Activated CD8-positive, alpha-beta memory T cell treated with anti-CD3 and anti-CD28 coated beads for 4 hours (primary cell): ENCODE data around the gene ZBP1.

Experiments
- DNase-seq, 2 donors: peaks; one replicate each; pipeline ENCODE4 v3.0.0-alpha.2; 2020; ENCODE audit warnings: low read depth in 2 of 2

The ZBP1 gene, protein sequence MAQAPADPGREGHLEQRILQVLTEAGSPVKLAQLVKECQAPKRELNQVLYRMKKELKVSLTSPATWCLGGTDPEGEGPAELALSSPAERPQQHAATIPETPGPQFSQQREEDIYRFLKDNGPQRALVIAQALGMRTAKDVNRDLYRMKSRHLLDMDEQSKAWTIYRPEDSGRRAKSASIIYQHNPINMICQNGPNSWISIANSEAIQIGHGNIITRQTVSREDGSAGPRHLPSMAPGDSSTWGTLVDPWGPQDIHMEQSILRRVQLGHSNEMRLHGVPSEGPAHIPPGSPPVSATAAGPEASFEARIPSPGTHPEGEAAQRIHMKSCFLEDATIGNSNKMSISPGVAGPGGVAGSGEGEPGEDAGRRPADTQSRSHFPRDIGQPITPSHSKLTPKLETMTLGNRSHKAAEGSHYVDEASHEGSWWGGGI

DNA sequence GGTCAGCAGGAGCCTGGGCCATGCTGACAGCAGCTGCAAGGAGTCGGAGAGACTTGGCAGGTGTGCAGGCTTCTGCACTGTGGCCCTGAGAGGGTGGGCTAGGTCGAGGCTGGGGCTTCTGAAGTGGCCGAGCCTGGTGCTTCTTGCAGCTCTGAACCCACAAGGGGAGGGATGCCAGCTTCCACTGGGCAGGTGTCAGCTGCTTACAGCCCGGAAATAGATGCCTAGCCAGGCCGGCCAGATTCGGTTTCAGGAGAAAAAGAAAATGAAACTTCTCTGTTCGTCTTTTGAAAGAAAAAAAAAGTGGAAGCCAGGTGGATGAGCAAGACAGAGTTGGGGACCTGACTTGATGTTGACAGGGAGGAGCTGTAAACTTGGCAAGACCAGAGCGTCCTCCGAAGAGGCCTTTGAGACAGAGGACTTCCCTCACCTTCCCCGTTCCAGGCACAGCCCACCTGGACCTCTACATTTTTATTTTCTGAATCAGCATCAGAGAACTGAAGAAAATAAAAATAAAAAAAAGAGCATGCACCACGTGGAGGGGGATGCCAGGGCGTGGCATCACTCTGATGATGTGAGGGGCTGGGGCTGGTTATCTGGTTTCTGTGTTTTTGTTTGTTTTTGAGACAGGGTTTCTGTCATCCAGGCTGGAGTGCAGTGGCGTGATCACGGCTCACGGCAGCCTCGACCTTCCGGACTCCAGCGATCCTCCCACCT is at the start of gene ZBP1:
TSS of gene ZBP1 (minus strand) at position 153 of the 717 bp plus-strand sequence. CDS start at position 22, 131 bp downstream.
- peak in 1 of 2 donors; percentile 37 for DNase-seq

DNA sequence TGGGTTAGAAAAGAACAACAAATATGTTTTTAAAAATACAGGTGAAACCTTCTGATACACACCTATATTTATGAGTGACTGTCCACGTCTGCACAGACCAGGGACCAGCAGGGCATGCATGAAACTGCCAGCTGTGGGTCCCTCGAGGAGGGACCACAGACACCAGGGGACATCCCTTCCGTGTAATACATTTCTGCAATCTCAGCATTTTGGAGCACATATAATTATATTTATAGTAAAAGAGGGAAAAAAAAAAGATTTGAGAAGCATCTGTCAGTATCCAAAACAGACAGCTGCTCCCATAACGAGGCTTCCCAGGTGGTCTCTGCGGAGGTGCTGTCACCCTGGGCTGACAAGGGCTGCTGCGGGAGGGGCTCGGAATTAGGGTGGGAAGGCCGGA is 49.4 kb upstream of the ZBP1 start:
- DNase-seq: no peak

DNA sequence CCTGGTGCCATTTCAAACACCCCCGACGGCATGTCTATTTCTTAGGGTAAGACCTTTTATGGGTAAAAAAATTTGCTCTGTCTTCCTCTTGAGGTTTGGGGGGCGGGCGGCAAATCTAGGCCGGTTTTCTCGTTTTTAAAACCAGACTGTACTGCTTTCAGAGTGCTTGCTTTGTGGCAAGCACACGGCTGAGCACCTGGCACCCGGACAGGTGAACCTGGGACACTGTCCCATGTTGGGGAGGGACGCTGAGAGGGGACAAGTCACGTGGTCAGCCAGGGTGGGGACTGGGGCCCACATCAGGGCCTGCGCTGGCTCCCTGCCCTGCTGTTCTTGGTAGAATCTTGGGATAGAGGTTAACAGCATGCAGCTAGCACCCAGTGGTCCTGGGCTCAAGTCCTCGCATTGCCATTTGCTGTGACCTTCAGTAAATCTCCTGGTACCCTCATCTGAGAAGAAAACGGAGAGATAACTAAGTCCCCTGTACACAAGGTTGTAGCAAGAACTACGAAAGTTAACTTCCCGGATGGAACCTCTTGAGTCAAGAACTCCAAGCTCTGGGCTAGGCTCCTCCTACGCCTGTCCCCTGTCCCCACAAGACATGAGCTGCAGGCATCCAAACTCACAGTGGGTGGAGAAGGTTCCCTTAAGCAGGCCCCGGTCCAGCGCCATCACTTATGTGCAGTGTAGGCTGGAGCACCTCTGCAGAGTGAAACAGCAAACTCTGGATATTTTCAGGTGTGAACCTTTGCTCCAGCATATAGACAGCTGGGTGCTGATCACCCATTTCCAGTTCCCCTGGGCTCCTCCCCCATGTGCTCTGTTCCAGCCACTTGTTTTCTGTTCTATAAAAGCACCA is 47.9 kb upstream of the ZBP1 start:
- no peak for DNase-seq

DNA sequence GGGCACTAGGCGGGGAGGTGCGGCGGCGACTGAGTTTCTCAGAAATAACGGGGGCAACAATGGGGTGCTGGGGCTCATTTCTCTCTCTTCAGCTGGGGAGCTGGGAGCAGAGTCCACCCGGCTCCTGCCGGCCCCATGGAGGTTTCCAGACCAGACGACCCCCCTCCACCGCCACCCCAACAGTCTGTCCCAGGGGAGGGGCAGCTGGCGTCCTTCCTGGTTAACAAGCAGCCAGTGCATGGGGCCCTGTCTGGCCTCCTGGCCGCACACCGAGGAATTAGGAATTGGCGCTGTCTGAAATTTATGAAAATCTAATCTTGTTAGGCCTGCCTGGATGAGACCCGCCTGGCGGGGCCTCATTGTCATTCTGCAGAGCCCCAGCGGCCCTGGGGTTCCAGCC is 47.2 kb upstream of the ZBP1 start:
- no peak for DNase-seq

DNA sequence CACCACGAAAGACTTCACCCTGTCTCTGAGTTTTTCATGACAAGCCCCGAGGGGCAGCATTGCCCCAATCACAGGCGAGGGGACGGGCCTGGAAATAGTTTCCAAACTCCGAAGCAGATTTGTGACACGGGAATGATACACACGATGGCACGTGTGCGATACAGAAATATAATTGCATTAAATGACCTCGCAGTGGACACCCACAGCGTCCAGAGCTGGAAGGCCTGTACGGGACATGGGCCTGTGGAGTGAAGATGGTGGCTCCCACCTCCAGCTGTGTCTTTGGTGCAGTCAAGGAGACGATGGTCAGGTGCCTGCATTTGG is 46.6 kb upstream of the ZBP1 start:
- DNase-seq: no peak

DNA sequence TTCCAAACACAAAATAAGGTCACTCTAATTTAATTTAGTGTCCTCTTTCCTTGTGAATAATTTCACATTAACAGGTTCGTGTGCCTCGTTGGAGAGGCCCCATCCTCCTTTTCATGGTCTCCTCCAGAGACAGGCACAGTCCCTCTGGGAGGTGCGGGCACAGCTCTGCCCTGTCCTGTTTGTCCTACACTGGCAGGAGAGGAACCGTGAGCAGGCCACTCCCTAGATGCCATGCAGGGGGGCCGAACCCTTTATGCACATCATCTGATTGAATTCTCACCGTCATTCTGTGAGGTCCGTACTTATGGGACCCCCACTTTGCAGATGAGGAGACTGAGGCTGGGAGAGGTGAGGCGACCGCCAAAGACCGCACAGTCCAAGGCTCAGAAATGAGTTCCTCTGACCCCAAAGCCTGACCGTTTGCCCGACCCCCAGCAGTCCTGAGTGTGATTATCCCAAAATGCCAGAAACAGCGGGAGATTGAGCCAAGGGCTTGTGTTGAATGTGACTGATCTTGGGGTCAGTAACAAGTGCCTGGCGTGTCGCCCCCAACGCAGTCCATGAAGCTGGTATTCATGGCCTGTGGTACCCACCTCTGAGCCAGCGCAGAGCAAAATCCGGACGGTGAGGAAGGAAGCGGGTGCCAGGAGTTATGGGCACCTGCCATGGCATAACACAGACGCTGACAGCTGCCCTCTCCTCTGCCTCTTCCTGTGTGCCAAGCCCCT is 46.0 kb upstream of the ZBP1 start:
- no peak for DNase-seq

DNA sequence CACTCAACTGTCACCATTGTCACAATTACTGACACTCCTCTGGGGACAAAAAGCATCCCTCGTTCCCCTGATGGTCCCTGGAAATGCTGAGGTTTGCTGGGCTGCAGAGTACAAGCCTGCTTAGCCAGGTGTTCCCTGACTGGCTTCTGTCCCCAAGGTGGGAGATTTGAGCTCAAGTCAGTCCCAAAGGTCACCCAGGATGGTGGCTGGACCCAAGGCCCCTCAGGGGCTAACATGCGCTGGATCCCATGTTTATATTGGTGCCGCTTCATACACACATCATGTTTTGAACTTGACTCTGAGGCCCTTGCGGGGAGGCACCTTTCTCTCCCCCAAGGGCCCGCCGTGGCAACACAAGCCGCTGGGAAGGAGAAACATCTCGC is 45.4 kb upstream of the ZBP1 start:
- no peak for DNase-seq

DNA sequence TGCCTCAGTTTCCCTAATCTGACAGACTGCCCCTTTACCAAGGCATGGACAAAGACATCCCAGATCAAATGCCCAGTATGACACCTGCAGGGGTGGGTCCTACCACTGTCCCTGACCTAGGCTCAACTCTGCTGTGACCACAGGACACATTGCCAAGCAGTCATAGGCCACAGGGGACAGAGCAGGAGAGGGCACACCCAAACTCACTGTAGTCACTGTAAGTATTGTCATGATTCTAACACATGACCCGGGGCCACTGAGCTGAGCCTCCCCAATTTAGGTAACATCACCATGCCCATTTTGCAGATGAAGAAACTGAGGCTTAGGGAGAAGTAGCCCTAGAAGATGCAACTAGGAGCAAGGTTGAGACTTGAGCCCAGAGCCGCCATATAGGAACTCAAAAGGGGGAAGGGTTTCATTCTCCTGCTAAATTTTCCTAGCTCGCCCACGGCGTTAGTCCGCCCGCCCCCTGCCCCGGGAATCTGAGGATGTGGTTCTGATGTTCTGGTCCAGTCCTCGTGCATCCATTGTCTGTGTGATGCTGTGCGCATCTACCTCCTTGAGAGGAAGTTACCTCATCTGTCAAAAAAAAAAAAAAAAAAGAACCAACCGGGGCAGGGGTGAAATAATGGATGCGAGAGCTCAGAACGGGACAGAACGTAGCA is 44.8 kb upstream of the ZBP1 start:
- DNase-seq: no peak

DNA sequence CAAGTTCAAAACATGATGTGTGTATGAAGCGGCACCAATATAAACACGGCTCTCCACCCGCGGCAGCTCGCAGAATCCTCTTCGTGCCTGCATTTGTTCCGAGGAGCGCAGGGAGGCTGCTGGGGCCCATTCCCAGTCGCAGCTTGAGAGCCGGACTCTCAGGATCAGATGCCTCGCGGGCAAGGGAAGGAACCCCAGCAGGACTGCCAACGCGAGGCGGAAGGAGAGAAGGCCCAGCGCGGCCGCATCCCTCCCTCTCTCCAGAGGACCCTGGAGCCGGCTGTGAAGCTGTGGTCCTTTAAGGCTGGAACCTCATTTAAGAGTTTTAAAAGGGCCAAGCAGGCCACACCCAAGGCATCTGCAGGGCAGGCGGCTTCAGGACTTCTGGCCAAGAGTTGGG is 44.2 kb upstream of the ZBP1 start:
- DNase-seq: no peak

DNA sequence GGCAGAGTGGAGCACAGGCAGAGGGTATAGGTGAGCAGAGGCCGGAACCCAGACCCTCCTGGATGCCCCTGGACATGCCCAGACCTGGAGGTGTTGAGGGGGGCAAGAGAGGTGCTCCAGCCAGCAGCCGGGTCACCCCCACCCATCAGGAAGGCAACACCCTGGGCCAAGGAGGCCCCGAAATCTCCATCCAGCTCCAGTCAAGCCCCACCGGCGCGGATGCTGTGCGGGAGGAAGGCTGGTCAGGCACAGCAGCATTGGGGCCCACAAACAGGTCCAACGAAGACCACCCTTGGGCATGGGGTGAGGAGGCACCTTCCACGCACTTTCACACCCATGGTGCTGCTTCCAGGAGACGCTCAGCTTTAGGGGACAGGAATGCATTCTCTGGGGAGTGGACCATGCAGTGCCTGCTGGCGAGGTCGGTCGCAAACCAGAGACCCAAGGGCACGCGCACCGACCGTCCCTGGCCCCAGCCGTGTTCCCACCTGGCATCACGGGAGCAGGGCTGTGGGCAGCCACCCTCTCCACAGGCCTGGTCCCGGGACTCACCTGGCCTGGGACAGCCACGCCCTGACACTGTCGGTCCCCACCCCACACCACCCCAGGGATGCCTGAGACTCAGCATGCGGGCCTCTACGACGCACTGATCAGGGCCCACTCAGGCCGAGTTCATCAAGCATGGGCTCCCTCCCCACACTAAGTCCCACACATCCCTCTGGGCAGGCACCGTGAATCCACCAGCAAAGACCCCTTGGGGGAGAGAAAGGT is 43.6 kb upstream of the ZBP1 start:
- no peak for DNase-seq

DNA sequence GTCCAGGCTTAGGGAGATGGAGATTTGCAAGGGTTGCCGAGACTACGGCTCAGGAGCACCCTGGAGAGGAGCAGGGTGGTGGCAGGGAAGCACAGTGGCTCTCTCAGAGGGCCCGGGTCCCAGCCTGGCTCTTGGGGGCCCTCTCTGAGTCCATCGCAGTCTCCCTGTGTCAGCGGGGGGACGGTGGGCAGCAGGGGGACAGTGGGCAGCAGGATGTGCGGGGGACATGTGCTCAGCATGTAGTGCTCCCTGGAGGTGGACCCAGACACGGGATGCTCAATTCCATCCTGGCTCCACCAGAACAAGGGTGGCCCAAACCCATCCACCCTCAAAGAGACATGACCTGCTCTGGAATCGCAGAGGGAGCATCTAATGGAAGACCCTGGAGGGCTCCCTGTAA is 43.0 kb upstream of the ZBP1 start:
- no peak for DNase-seq

DNA sequence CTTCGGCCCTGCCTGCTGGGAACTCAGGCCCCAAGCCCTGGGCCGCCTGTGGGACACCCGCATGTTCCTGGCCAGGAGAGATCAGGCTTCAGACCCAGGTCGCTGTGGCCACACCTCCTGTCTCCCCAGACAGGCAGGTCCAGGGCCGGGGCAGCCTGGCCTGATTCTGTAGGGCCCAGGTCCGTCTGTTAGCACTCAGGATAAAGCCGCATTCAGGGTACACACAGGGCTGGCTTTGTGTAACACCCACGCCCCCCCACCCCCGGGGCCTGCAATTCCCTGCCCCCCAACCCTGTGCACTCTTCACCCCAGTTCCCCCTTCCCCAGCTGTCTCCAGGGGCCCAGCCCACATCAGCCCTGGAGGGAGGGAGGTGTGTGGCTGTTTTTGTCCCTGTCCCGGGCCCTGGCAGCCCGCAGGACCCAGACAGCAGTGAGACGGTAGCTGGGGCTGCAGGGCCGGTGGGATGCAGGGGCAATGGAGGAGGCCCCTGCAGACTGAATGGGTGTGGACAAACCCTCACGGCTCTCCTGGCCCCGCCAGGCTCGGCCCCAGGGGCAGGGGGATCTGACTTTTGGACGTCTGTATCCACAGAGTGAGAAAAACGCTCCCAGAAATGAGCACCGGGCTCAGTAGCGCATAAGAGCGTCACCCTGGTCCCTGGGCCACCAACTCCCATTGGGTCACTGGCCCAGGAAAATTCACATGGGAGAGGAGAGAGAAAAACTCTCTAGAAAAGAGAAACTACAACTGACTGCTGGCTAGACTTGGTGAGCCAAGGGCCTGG is 42.4 kb upstream of the ZBP1 start:
- no peak for DNase-seq

DNA sequence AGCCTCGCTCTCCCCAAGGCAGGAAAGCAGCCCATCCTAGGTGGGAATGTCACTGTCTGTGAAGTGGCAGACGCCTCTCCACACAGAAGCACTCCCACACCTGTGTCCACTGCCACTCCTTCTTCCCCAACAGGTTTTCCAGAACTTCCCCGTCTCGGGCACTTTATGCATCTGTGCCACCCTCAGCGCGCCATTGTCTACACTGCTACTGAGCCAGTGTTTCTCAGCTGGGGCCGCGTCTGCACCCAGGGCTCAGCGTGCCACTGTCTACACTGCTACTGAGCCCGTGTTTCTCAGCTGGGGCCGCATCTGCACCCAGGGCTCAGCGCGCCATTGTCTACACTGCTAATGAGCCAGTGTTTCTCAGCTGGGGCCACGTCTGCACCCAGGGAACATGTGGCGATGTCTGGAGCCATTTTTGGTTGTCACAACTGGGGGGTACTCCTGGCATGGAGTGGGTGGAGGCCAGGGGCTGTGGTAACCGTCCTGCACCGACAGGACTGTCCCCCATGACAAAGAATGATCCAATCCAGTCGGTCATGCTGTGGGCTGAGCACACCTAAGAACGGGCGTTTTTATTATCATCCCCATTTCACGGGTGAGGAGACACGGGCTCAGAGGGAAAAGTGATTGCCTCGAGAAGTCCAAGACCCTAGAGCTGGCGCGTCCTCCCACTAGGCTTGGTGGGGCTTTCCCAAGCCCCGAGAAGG is 41.7 kb upstream of the ZBP1 start:
- no peak for DNase-seq

DNA sequence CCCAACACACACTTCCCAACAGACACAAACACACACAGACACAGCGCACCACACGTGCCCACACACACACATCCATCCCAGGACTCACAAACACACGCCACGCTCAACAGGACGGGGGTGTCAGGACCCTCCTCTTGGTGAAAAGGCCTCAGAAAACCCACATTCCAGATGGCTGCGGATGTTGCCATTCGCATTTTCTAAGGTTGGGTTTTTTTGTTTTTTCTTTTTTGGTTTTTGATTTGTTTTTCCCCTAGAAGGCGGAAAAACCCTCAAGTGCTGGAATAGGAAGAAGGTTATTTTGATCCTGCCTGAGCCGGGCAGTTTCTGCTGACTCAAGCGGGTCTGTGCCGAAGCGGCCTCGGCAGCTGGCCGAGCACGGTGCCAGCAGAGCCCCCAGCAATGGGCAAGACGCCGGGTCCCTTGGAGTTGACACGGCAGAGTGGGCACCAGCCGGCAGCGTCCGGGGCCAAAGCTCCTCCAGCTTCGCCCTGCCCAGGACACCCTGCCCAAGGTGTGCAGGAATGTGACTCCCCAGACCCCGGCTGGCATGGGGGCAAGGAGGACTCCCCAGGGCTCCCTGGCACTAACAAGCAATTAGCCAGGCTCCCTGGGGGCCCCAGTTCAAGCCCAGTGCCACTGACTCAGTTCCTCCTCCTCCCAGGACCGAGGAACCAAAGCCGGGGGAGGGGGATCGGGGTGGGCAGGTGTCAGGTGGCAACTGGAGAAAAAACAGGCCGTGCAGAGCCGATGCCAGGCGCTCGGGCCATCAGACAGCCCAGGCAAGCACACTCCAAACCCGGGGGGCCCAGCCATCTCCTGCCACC is 40.9 kb upstream of the ZBP1 start:
- DNase-seq: no peak

DNA sequence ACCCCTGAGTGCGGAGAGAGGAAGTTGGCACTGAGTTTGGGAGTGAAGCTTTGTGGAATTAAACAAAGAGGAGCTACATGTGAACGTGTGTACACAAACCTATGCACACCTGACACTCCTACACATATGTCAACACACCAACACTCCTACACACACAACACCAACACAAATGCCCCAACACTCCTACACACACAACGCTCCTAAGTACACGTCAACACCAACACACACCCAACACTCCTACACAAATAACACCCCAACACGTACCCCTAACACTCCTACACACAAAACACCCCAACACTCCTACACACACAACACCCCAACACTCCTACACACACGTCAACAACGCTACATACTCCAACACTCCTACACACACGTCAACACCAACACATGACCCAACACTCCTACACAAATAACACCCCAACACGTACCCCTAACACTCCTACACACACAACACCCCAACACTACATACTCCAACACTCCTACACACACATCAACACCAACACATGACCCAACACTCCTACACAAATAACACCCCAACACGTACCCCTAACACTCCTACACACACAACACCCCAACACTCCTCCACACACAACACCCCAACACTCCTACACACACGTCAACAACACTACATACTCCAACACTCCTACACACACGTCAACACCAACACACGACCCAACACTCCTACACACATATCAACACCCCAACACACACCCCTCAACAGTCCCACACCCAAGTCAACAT is 40.1 kb upstream of the ZBP1 start:
- DNase-seq: no peak

DNA sequence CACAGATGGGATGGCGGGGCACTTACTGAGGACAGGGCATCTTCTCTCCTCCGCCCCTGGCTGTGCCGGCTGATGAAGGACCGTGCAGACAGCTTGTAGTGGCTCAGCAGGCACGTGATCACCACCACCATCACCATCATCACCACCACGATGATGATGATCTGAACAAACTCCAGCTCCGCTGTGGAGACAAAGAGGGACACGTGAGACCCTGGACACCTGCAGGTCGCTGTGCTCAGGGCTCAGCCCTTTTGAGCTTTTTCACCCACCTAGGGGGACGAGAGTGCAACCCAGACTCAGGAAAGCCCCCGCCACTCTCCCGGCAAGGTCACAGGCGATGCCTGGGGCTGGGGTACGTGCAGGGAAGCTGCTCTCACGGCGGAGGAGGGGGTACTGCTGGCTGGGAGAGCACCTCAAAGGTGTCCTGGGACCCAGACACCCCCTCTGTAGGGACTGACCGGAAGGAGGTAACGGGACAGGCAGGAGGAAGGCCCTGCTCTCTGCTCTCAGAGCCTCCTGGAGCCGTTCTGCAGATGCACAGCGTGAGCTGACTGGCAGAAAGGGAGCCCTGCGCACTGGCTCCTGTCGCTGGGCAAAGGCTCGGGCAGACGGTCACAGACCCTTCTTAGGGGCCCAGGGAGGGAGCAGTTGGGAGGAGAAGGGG is 39.4 kb upstream of the ZBP1 start:
- DNase-seq: no peak
